Stomach (tissue), 9 donors: ENCODE data around the gene ANKS1B. TPM values are rescaled to one million over a fixed set of nuclear protein-coding genes. Genes with fewer than 3 reads are reported as not detected.
A peak's percentile ranks its signal among the peaks of the same experiment; 100 is the strongest.

Source experiments
- DNase-seq, 2 donors: peaks; one replicate each; pipeline versions ENCODE4 v3.0.0 to v3.0.0-alpha.2; 2013 to 2019
- H3K27ac ChIP-seq, 5 donors: fragments of 200-600 bp in 4 of 5; sonication (generic) in 4 of 5; one replicate each; pipeline ENCODE4 v1.5.1; 2013 to 2019; ENCODE audit warnings: mild to moderate bottlenecking in 1 of 5, moderate library complexity in 1 of 5
- H3K27me3 ChIP-seq, 3 donors: fragments of 200-600 bp; sonication (generic); one replicate each; pipeline ENCODE4 v1.5.1; 2017 to 2019; ENCODE audit warnings: mixed run types in 1 of 3
- H3K36me3 ChIP-seq, 4 donors: fragments of 200-600 bp; sonication (generic); 1 replicate in 3 of 4; 2 replicates in 1 of 4; pipeline ENCODE4 v1.5.1; 2016 to 2019
- H3K4me1 ChIP-seq, 4 donors: fragments of 200-600 bp; sonication (generic); one replicate each; pipeline ENCODE4 v1.5.1; 2016 to 2019
- H3K4me3 ChIP-seq, 4 donors: fragments of 200-600 bp; sonication (generic) in 3 of 4; one replicate each; pipeline ENCODE4 v1.5.1; 2016 to 2019; ENCODE audit warnings: mild to moderate bottlenecking in 1 of 4
- H3K9me3 ChIP-seq, 4 donors: fragments of 200-600 bp; sonication (generic); one replicate each; pipeline ENCODE4 v1.5.1; 2016 to 2019
- CTCF ChIP-seq, 7 experiments: fragments of 450-650 bp in 4 of 7; fragments of 200-600 bp in 3 of 7; sonication (generic) in 3 of 7; IDR thresholded peaks; one replicate each; pipeline ENCODE4 v1.5.1; 2016 to 2019; ENCODE audit warnings: antibody characterized with exemption in 7 of 7, control low read depth in 2 of 7, mild to moderate bottlenecking in 1 of 7
- EP300 ChIP-seq: sonication (generic); formaldehyde crosslinking; IDR thresholded peaks from one replicate; pipeline ENCODE4 v1.6.1; 2017; ENCODE audit warnings: antibody characterized with exemption
- POLR2A ChIP-seq, 4 donors: fragments of 450-650 bp; IDR thresholded peaks; one replicate each; pipeline ENCODE4 v1.6.1; 2016; ENCODE audit warnings: antibody characterized with exemption in 4 of 4, control low read depth in 2 of 4, mild to moderate bottlenecking in 1 of 4, moderate library complexity in 1 of 4
- POLR2AphosphoS5 ChIP-seq, 3 donors: sonication (generic); formaldehyde crosslinking; IDR thresholded peaks; one replicate each; pipeline ENCODE4 v1.6.1; 2016; ENCODE audit warnings: antibody characterized with exemption in 3 of 3
- WGBS, 5 donors: extraction: QIAGEN DNeasy Blood & Tissue Kit in 3 of 5; methylation state at CpG; one replicate each; pipeline versions ENCODE4 v1.1.5 to v1.1.7; 2013 to 2018; 5-methylcytosine and 5-hydroxymethylcytosine counted together
- intact Hi-C: fragments of 100-400 bp; cut with DNase I; formaldehyde crosslinking; loops from one replicate; pipeline ENCODE4 v1.15.1; 2023; ENCODE audit warnings: low total_unique reads
- polyA plus RNA-seq, 3 donors: library from polyadenylated mRNA; stranded (reverse); fragments of 200-250 nt; gene quantifications; one replicate each; pipeline ENCODE4 v1.2.3, GENCODE V29; 2013
- total RNA-seq, 5 donors: library from RNA; depleted of rRNA; stranded (reverse); fragments of >200 nt; gene quantifications; one replicate each; pipeline versions ENCODE4 v1.1.0 to v1.2.3, GENCODE V29; 2014 to 2016
- donor health status: healthy with polysubstance abuse.
- donor health status: Bipolar disorder and iron deficiency.
- donor health status: healthy.

Gene ANKS1B
- total and polyA plus RNA-seq, 8 donors, result 0.73 to 26.8 (median 2.2) TPM; not detected in 2

- Histone ChIP-seq H3K27ac (no peak overlapping the region), H3K4me1 (no peaks in the 10 kb centered on the region), H3K9me3 (no peaks in the 10 kb centered on the region), H3K4me3 (no peak overlapping the region), H3K27me3 (no peaks in the 10 kb centered on the region), H3K36me3 (no peaks in the 10 kb centered on the region)
- DNase-seq, result no peak
- no peak for TF ChIP-seq CTCF (IDR thresholded peaks at IDR 0.05)
- TF ChIP-seq POLR2AphosphoS5 (IDR thresholded peaks at IDR 0.05), result no peak
- no peak for TF ChIP-seq EP300
- intact Hi-C loops, result no loop called here
- 46 to 75% (median 56%) methylated on average over 1 of the region's 1 CpG for WGBS, 5 donors
These were observed 1111.0 kb downstream of the ANKS1B start for GRCh38 chr12:98873776-98874175.

GRCh38 chr12:98870504-98870903 lies 1114.2 kb downstream of the ANKS1B start:
- H3K27me3 ChIP-seq, result no peaks in the 10 kb centered on the region
- peak in 1 of 2 donors; percentile 11 for DNase-seq
- no peak overlapping the region for H3K4me3 ChIP-seq
- H3K27ac ChIP-seq, result no peak overlapping the region
- no peaks in the 10 kb centered on the region for H3K36me3 ChIP-seq
- 22 to 44% (median 39%) methylated on average over 6 of the region's 6 CpGs for WGBS, 5 donors
- intact Hi-C loops, result no loop called here
- no peaks in the 10 kb centered on the region for H3K4me1 ChIP-seq
- no peaks in the 10 kb centered on the region for H3K9me3 ChIP-seq
- TF ChIP-seq POLR2A (IDR thresholded peaks at IDR 0.05), result no peak
- no peak for TF ChIP-seq CTCF (IDR thresholded peaks at IDR 0.05)
- no peak for TF ChIP-seq POLR2AphosphoS5 (IDR thresholded peaks at IDR 0.05)

GRCh38 chr12:98869886-98870503 lies 1114.7 kb downstream of the ANKS1B start:
- TF ChIP-seq EP300, result no peak
- no peak for TF ChIP-seq POLR2A (IDR thresholded peaks at IDR 0.05)
- TF ChIP-seq POLR2AphosphoS5 (IDR thresholded peaks at IDR 0.05), result no peak
- TF ChIP-seq CTCF (IDR thresholded peaks at IDR 0.05), result no peak
- no peaks in the 10 kb centered on the region for H3K27me3 ChIP-seq
- 33 to 63% (median 48%) methylated on average over 2 of the region's 2 CpGs for WGBS, 5 donors
- H3K9me3 ChIP-seq, result no peaks in the 10 kb centered on the region
- no peak overlapping the region for H3K4me3 ChIP-seq
- H3K36me3 ChIP-seq, result no peaks in the 10 kb centered on the region
- no peak for DNase-seq
- no peaks in the 10 kb centered on the region for H3K4me1 ChIP-seq
- H3K27ac ChIP-seq, result no peak overlapping the region
- intact Hi-C loops, result no loop called here

- Histone ChIP-seq H3K4me1 (no peaks in the 10 kb centered on the region), H3K4me3 (no peak overlapping the region), H3K36me3 (no peaks in the 10 kb centered on the region), H3K9me3 (no peaks in the 10 kb centered on the region), H3K27me3 (no peaks in the 10 kb centered on the region), H3K27ac (no peak overlapping the region)
- WGBS, 5 donors, result 19 to 44% (median 34%) methylated on average over 4 of the region's 4 CpGs
- no peak for DNase-seq
- TF ChIP-seq POLR2A (IDR thresholded peaks at IDR 0.05), result no peak
- no peak for TF ChIP-seq POLR2AphosphoS5 (IDR thresholded peaks at IDR 0.05)
- no peak for TF ChIP-seq EP300
- no peak for TF ChIP-seq CTCF (IDR thresholded peaks at IDR 0.05)
- intact Hi-C loops, result no loop called here
These were observed 1116.2 kb downstream of the ANKS1B start for GRCh38 chr12:98868538-98868937.
